ENCODE data around the gene KLHL21. TPM values are rescaled to one million over a fixed set of nuclear protein-coding genes. Genes with fewer than 3 reads are reported as not detected.
"Not testable (repeated sequence)": the region's sequence is repeated elsewhere in the genome, so short reads cannot be mapped to it uniquely, and the experiment has no call there.

The KLHL21 gene
- total RNA-seq, 1 donor from 2014 or later: 21.3 TPM

DNA sequence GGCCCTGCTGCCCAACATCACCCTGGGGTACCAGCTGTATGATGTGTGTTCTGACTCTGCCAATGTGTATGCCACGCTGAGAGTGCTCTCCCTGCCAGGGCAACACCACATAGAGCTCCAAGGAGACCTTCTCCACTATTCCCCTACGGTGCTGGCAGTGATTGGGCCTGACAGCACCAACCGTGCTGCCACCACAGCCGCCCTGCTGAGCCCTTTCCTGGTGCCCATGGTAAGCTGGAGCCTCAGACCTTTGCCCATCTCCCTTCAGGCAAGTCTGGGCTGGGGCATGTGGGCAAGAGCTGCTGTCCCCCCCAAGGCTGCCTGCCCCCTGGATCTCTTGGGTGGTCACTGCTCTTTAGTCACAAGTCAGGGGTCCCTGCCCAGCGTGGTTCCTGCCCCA is 31.7 kb downstream of the KLHL21 start:
- DNase-seq (ENCODE audit: low spot score, unreplicated experiment): no peak
- H3K27me3 Mint-ChIP-seq: peaks cover 34% of the 10 kb centered on the region
- H3K4me3 Mint-ChIP-seq (ENCODE audit: low read depth): no peak overlapping the region
- H3K27ac Mint-ChIP-seq: no peak overlapping the region
- no peaks in the 10 kb centered on the region for H3K9me3 Mint-ChIP-seq (ENCODE audit: low read depth)
- no peaks in the 10 kb centered on the region for H3K36me3 Mint-ChIP-seq (ENCODE audit: insufficient read depth)
- H3K4me1 Mint-ChIP-seq (ENCODE audit: low read depth): no peaks in the 10 kb centered on the region
- TF ChIP-seq, protein P1, sequence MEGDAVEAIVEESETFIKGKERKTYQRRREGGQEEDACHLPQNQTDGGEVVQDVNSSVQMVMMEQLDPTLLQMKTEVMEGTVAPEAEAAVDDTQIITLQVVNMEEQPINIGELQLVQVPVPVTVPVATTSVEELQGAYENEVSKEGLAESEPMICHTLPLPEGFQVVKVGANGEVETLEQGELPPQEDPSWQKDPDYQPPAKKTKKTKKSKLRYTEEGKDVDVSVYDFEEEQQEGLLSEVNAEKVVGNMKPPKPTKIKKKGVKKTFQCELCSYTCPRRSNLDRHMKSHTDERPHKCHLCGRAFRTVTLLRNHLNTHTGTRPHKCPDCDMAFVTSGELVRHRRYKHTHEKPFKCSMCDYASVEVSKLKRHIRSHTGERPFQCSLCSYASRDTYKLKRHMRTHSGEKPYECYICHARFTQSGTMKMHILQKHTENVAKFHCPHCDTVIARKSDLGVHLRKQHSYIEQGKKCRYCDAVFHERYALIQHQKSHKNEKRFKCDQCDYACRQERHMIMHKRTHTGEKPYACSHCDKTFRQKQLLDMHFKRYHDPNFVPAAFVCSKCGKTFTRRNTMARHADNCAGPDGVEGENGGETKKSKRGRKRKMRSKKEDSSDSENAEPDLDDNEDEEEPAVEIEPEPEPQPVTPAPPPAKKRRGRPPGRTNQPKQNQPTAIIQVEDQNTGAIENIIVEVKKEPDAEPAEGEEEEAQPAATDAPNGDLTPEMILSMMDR (IDR thresholded peaks at IDR 0.05; ENCODE audit: unreplicated experiment): no peak

DNA sequence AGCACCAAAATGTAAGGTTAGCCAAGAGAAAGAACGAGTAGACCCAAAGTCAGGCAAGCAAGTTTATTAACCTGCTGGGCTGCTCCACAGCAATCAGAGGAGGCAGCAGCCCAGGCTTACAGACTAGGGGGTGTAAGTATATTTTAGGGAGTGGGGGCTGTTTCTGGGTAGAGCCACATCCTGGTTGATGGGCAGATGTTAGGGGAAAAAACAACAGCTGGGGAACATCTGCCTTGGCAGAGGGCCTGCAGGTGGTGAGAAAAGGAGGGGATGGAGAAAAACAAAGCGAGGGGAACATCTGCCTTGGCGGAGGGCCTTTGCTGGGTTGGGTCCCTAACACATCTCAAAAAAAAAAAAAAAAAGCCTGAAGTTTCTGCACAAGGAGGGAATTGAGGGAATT is 32.6 kb downstream of the KLHL21 start:
- TF ChIP-seq, protein P1 (IDR thresholded peaks at IDR 0.05; ENCODE audit: unreplicated experiment): no peak
- no peak for DNase-seq (ENCODE audit: low spot score, unreplicated experiment)
- Mint-ChIP-seq H3K4me3 (ENCODE audit: low read depth) (no peak overlapping the region), H3K27me3 (peaks cover 34% of the 10 kb centered on the region), H3K36me3 (ENCODE audit: insufficient read depth) (no peaks in the 10 kb centered on the region), H3K4me1 (ENCODE audit: low read depth) (no peaks in the 10 kb centered on the region), H3K27ac (no peak overlapping the region), H3K9me3 (ENCODE audit: low read depth) (no peaks in the 10 kb centered on the region)

DNA sequence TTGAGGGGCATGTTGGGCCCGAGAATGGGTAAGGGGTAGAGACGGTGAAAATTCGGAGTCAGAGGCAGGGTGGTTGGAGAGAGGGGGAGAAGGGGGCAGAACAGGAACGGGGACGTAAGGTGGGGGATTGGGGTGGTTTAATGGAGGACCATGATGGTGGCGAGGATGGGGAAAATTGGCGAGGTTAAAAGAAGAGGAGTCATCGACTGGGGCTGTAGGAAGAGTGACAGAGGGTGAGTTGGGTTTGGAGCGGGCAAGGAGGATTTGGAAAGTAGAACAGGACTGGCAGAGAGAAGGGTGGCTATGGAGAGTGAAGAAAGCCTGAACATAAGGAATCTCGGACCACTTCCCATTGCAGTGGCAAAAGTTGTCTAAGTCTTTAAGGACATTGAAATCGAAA is 33.6 kb downstream of the KLHL21 start:
- H3K9me3 Mint-ChIP-seq (ENCODE audit: low read depth): no peaks in the 10 kb centered on the region
- H3K4me1 Mint-ChIP-seq (ENCODE audit: low read depth): no peaks in the 10 kb centered on the region
- no peak overlapping the region for H3K27ac Mint-ChIP-seq
- H3K36me3 Mint-ChIP-seq (ENCODE audit: insufficient read depth): no peaks in the 10 kb centered on the region
- H3K4me3 Mint-ChIP-seq (ENCODE audit: low read depth): no peak overlapping the region
- H3K27me3 Mint-ChIP-seq: peaks cover 34% of the 10 kb centered on the region
- TF ChIP-seq, protein P1 (IDR thresholded peaks at IDR 0.05; ENCODE audit: unreplicated experiment): no peak
- DNase-seq (ENCODE audit: low spot score, unreplicated experiment): no peak

DNA sequence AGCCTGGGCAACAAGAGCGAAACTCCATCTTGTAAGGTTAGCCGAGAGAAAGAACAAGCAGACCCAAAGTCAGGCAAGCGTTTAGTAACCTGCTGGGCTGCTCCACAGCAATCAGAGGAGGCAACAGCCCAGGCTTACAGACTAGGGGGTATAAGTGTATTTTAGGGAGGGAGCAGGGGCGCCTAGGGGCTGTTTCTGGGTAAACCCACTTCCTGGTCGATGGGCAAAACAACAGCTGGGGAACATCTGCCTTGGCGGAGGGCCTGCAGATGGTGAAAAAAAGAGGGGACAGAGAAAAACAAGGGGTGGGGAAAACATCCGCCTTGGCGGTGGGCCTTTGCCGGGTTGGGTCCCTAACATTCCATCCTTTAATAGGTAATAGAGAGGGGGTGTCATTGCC is 42.4 kb downstream of the KLHL21 start:
- DNase-seq (ENCODE audit: low spot score, unreplicated experiment): no peak
- peaks cover 3% of the 10 kb centered on the region for H3K9me3 Mint-ChIP-seq (ENCODE audit: low read depth)
- no peak overlapping the region for H3K27ac Mint-ChIP-seq
- no peaks in the 10 kb centered on the region for H3K27me3 Mint-ChIP-seq
- no peaks in the 10 kb centered on the region for H3K4me1 Mint-ChIP-seq (ENCODE audit: low read depth)
- TF ChIP-seq, protein P1 (IDR thresholded peaks at IDR 0.05; ENCODE audit: unreplicated experiment): no peak
- H3K4me3 Mint-ChIP-seq (ENCODE audit: low read depth): no peak overlapping the region
- H3K36me3 Mint-ChIP-seq (ENCODE audit: insufficient read depth): no peaks in the 10 kb centered on the region

DNA sequence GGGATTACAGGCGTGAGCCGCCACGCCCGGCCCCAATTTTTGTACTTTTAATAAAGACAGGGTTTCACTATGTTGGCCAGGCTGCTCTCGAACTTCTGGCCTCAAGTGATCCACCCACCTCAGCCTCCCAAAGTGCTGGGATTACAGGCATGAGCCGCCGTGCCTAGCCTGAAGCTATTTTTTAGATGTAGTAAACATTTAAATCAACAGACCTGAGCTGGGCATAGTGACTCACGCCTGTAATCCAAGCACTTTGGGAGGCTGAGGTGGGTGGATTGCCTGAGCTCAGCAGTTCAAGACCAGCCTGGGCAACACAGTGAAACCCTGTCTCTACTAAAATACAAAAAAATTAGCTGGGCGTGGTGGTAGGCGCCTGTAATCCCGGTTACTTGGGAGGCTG is 43.5 kb downstream of the KLHL21 start:
- H3K27me3 Mint-ChIP-seq; H3K4me1 Mint-ChIP-seq (ENCODE audit: low read depth); H3K9me3 Mint-ChIP-seq (ENCODE audit: low read depth); H3K27ac Mint-ChIP-seq; H3K4me3 Mint-ChIP-seq (ENCODE audit: low read depth); H3K36me3 Mint-ChIP-seq (ENCODE audit: insufficient read depth); DNase-seq (ENCODE audit: low spot score, unreplicated experiment): not testable (repeated sequence)

DNA sequence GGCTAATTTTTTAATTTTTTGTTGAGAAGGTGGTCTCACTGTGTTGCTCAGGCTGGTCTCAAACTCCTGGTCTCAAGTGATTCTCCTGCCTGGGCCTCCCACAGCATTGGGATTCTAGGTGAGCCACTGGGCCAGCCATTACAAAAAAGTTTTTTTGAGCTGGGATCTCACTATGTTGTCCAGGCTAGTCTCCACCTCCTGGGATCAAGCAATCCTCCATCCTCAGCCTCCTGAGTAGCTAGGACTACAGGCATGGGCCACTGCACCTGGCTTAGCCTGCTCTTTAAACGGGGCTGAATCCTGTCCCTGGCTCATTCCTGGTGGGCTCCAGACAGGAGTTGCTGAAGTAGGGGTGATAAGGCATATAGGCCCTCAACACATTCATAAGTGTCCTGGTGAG is 45.1 kb downstream of the KLHL21 start:
- Mint-ChIP-seq H3K36me3 (ENCODE audit: insufficient read depth) (no peaks in the 10 kb centered on the region), H3K4me1 (ENCODE audit: low read depth) (peaks cover 9% of the 10 kb centered on the region), H3K4me3 (ENCODE audit: low read depth) (no peak overlapping the region), H3K9me3 (ENCODE audit: low read depth) (peaks cover 3% of the 10 kb centered on the region), H3K27ac (no peak overlapping the region), H3K27me3 (no peaks in the 10 kb centered on the region)
- TF ChIP-seq, protein P1 (IDR thresholded peaks at IDR 0.05; ENCODE audit: unreplicated experiment): no peak
- no peak for DNase-seq (ENCODE audit: low spot score, unreplicated experiment)
